ENCODE measurements around the gene CNTN4.

The CNTN4 gene

GRCh38 chr3:2921452-2921851 is 822.8 kb downstream of the CNTN4 start:
- DNase-seq (ENCODE audit: low read depth), result no peak

GRCh38 chr3:2921903-2922302 is 823.2 kb downstream of the CNTN4 start:
- DNase-seq (ENCODE audit: low read depth), result no peak

GRCh38 chr3:2923390-2923789 is 824.7 kb downstream of the CNTN4 start:
- no peak for DNase-seq (ENCODE audit: low read depth)

GRCh38 chr3:2927259-2927658 is 828.6 kb downstream of the CNTN4 start:
- no peak for DNase-seq (ENCODE audit: low read depth)

- no peak for DNase-seq (ENCODE audit: low read depth)
Observed at GRCh38 chr3:2929574-2929973, 830.9 kb downstream of the CNTN4 start.

GRCh38 chr3:2931265-2931664 is 832.6 kb downstream of the CNTN4 start:
- no peak for DNase-seq (ENCODE audit: low read depth)

GRCh38 chr3:2934541-2934940 is 835.9 kb downstream of the CNTN4 start:
- DNase-seq (ENCODE audit: low read depth), result no peak

GRCh38 chr3:2937055-2937454 is 838.4 kb downstream of the CNTN4 start:
- DNase-seq (ENCODE audit: low read depth), result no peak

GRCh38 chr3:2937592-2937991 is 838.9 kb downstream of the CNTN4 start:
- DNase-seq (ENCODE audit: low read depth), result no peak

- no peak for DNase-seq (ENCODE audit: low read depth)
Observed at GRCh38 chr3:2938711-2939110, 840.0 kb downstream of the CNTN4 start.

- no peak for DNase-seq (ENCODE audit: low read depth)
Observed at GRCh38 chr3:2940062-2940461, 841.4 kb downstream of the CNTN4 start.

GRCh38 chr3:2944628-2945027 is 846.0 kb downstream of the CNTN4 start:
- DNase-seq (ENCODE audit: low read depth), result no peak

GRCh38 chr3:2945121-2945520 is 846.5 kb downstream of the CNTN4 start:
- DNase-seq (ENCODE audit: low read depth), result no peak

GRCh38 chr3:2947536-2947935 is 848.9 kb downstream of the CNTN4 start:
- no peak for DNase-seq (ENCODE audit: low read depth)

- DNase-seq (ENCODE audit: low read depth), result no peak
Observed at GRCh38 chr3:2948882-2949281, 850.2 kb downstream of the CNTN4 start.

GRCh38 chr3:2950159-2950558 is 851.5 kb downstream of the CNTN4 start:
- no peak for DNase-seq (ENCODE audit: low read depth)

- DNase-seq (ENCODE audit: low read depth), result no peak
Observed at GRCh38 chr3:2957115-2957514, 858.4 kb downstream of the CNTN4 start.

- no peak for DNase-seq (ENCODE audit: low read depth)
Observed at GRCh38 chr3:2958551-2958950, 859.9 kb downstream of the CNTN4 start.

- DNase-seq (ENCODE audit: low read depth), result no peak
Observed at GRCh38 chr3:2961576-2961975, 862.9 kb downstream of the CNTN4 start.

- DNase-seq (ENCODE audit: low read depth), result no peak
Observed at GRCh38 chr3:2967871-2968270, 869.2 kb downstream of the CNTN4 start.

- DNase-seq (ENCODE audit: low read depth), result no peak
Observed at GRCh38 chr3:2968475-2968874, 869.8 kb downstream of the CNTN4 start.

- no peak for DNase-seq (ENCODE audit: low read depth)
Observed at GRCh38 chr3:2976212-2976611, 877.5 kb downstream of the CNTN4 start.

GRCh38 chr3:2976796-2977195 is 878.1 kb downstream of the CNTN4 start:
- DNase-seq (ENCODE audit: low read depth), result no peak

- no peak for DNase-seq (ENCODE audit: low read depth)
Observed at GRCh38 chr3:2978977-2979732, 880.5 kb downstream of the CNTN4 start.
